Measurements from ENCODE around the gene TM9SF1.

TM9SF1 gene

DNA sequence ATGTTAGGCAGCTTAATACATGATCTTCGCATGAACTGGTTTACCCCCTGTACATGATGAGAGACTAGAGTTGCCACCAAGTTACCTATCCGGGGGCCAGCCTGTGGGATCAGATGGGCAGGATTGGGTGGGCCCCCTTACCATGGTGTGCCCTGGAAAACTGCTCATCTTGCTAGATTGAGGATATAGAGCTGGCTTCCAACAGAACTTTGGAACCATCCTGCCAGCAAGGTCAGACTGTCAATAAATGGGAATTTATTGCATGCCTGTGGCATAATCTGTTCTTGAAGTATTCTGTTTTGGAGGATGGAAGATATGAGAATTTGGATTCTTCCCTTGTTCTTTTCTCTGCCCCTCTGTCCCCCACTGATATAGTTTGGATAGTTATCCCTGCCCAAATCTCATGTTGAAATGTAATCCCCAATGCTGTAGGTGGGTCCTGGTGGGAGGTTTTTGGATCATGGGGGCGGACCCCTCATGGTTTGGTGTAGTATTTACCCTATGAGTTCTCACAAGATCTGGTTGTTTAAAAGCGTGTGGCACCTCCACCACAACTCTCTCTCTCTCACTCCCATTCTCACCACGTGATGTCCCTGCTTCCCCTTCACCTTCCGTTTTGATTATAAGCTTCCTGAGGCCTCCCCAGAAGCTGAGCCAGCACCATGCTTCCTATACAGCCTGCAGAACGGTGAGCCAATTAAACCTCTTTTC lies 3.7 kb upstream of the TM9SF1 start:
- no peak overlapping the region for H3K4me3 ChIP-seq (replicated peaks; ENCODE audit: low read depth, low read length)
- TF ChIP-seq, protein P1, sequence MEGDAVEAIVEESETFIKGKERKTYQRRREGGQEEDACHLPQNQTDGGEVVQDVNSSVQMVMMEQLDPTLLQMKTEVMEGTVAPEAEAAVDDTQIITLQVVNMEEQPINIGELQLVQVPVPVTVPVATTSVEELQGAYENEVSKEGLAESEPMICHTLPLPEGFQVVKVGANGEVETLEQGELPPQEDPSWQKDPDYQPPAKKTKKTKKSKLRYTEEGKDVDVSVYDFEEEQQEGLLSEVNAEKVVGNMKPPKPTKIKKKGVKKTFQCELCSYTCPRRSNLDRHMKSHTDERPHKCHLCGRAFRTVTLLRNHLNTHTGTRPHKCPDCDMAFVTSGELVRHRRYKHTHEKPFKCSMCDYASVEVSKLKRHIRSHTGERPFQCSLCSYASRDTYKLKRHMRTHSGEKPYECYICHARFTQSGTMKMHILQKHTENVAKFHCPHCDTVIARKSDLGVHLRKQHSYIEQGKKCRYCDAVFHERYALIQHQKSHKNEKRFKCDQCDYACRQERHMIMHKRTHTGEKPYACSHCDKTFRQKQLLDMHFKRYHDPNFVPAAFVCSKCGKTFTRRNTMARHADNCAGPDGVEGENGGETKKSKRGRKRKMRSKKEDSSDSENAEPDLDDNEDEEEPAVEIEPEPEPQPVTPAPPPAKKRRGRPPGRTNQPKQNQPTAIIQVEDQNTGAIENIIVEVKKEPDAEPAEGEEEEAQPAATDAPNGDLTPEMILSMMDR (IDR thresholded peaks at IDR 0.05; ENCODE audit: low read depth, low read length, missing control alignments), result no peak
- no peak for DNase-seq (ENCODE audit: extremely low read depth, low read depth)

DNA sequence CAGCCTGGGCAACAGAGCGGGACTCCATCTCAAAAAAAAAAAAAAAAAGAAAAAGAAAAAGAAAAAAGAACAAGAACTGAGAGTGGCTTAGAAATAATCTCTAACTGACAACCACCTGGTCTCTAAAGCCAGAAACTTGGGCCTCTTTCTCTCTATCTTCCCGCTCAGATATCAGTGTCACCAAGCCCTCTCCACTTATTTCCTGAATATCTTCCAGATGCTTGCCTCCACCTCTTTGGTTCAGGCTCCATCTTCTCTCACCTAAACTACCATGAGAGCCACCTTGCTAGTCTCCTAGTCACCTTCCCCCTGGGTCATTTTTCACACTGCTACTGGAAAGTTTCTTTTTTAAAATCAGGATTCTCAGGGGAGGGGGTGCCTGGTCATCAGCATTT lies 1.8 kb upstream of the TM9SF1 start:
- no peak for DNase-seq (ENCODE audit: extremely low read depth, low read depth)
- TF ChIP-seq, protein P1 (IDR thresholded peaks at IDR 0.05; ENCODE audit: low read depth, low read length, missing control alignments), result no peak
- H3K4me3 ChIP-seq (replicated peaks; ENCODE audit: low read depth, low read length), result peak overlapping the region; percentile 89; the same call in 1 of the 2 replicates

DNA sequence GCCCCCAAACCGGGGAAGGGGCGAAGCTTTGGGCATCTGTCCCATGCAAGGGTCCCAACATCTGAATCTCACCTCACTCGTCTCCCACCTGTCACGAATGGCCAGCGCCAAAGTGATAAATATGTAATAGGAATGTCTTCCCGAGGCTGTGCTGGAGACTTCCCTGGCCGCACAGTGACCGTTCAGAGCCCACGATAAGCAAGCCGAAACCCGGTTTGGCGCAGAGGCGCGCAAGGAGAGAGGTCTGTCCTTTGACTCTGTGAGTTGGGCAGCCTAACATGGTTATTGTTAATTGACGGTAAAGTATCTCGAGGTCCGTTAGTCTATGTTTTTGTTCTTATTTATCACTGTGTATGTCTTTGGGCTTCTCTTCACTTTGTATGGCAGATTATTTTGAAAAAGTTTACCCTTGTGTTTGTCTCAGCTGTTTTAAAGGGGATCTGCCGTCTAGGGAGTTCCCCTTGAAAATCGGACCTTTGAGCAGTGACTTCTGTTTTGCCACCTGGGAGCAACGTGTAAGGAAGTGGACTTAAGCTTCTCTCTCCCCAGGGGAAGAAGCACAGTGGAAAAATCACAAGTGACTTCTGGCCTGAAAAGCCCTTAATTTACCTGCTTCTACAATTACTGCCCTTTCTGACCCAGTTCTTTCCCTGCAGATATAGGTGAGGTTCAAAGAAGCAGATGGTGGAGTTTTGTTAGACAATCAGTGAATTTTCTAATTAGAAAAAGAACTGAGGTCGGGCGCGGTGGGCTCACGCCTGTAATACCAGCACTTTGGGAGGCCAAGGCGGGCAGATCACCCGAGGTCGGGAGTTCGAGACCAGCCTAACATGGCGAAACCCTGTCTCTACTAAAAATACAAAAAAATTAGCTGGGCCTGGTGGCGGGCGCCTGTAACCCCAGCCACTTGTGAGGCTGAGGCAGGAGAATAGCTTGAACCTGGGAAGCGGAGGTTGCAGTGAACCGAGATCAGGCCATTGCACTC lies 1.1 kb upstream of the TM9SF1 start:
- no peak for DNase-seq (ENCODE audit: extremely low read depth, low read depth)
- TF ChIP-seq, protein P1 (IDR thresholded peaks at IDR 0.05; ENCODE audit: low read depth, low read length, missing control alignments), result no peak

DNA sequence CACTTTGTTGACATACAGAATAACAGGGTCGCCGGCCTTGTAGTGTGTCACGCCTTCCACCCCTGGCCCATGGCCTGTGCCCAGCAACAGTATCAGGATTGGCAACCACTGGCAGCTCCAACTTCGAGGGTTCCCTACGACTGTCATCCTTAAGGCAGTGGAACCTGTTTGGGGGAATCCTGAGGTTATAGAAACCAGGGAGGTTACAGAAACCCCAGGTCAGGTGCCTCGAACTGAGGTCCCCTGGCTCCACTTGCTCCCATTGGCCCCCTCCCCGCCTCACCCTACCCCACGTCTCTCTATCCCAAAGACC lies 412 bp downstream of the TM9SF1 start:
- no peak for DNase-seq (ENCODE audit: extremely low read depth, low read depth)
- TF ChIP-seq, protein P1 (IDR thresholded peaks at IDR 0.05; ENCODE audit: low read depth, low read length, missing control alignments), result no peak
- H3K4me3 ChIP-seq (replicated peaks; ENCODE audit: low read depth, low read length), result peak overlapping the region; percentile 89

More for the DNA sequence above, 1.1 kb upstream of the TM9SF1 start:
- H3K4me3 ChIP-seq (replicated peaks; ENCODE audit: low read depth, low read length), result peak overlapping the region; percentile 89

DNA sequence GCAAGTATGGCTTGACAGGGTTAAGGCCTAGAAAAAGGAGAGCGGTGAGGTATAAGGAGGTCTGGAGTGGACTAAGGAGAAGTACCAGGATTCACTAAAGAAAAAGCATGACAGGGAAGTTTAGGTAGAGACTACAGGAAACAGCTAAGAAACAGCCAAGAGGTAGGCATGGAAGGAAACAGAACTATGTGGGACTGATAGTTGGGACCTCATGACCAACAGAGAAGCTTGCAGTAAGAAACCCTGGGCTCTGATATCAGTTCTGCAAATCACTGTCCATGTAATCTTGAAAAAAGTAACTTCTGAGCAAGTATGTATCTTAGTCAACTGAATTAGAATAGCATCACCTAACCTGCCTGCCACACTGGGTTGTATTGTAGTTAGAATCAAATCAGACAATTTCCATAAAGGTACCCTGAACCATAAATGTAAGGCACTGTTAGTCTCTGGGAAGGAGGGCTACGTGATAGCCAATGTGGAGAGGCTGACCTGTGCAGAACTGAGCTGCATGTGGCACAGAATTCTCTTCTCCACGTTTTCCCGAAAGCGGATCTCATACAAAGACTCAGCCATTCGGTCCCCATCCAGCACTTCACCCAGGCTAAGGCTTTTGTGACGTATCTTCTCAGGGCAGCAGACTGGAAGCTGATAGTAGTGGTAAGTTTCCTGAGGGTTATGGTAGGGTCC lies 912 bp downstream of the TM9SF1 start:
- peak overlapping the region; percentile 89 for H3K4me3 ChIP-seq (replicated peaks; ENCODE audit: low read depth, low read length)
- no peak for DNase-seq (ENCODE audit: extremely low read depth, low read depth)
- TF ChIP-seq, protein P1 (IDR thresholded peaks at IDR 0.05; ENCODE audit: low read depth, low read length, missing control alignments), result no peak

DNA sequence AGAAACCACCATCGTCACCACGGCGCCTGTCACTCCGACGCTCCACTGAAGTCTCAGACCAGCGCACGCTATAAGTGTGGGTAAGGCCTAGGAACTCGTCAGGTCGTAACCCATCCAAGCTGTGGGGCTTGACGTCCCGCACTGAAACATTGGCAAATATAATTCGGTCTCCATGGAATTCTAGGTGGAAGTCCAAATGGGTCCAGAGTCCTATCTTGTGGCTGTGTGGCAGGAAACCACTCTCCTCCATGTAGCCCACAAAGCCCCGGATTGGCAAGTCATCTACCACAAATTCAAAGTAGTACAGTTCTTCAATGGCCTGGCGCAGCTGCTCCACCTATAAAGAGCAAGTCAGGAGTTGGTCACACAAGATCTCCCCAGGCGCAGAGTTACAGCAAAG lies 2.3 kb downstream of the TM9SF1 start:
- TF ChIP-seq, protein P1 (IDR thresholded peaks at IDR 0.05; ENCODE audit: low read depth, low read length, missing control alignments), result no peak
- DNase-seq (ENCODE audit: extremely low read depth, low read depth), result no peak
- H3K4me3 ChIP-seq (replicated peaks; ENCODE audit: low read depth, low read length), result no peak overlapping the region
